NOMO-1 (cell line): ENCODE measurements around the gene POLH.
A peak's percentile ranks its signal among the peaks of the same experiment; 100 is the strongest.

Source experiments
- DNase-seq, 2 experiments: peaks; one replicate each; lab custom pipeline; 2025; ENCODE audit not compliant: unreplicated experiment in 2 of 2; lab: John Stamatoyannopoulos, UW

The POLH gene

GRCh38 chr6:43604174-43604573 is 28.2 kb downstream of the POLH start:
- no peak for DNase-seq

DNA sequence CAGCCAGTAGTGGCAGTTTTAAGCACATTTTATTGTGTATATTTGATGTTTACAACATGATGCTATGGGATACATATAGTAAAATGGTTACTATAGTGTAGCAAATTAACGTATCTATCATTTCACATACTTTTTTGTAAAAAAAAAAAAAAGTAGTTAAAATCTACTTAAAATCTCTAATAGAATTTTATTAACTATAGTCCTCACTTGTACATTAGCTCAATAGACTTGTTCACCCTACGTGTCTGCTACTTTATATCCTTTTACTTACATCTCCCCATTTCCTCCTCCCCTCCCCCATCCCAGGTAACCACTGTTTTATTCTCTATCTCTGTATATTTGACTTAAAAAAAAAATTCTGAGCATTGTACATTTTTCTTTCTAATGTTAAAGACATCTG is 30.0 kb downstream of the POLH start:
- DNase-seq = no peak

DNA sequence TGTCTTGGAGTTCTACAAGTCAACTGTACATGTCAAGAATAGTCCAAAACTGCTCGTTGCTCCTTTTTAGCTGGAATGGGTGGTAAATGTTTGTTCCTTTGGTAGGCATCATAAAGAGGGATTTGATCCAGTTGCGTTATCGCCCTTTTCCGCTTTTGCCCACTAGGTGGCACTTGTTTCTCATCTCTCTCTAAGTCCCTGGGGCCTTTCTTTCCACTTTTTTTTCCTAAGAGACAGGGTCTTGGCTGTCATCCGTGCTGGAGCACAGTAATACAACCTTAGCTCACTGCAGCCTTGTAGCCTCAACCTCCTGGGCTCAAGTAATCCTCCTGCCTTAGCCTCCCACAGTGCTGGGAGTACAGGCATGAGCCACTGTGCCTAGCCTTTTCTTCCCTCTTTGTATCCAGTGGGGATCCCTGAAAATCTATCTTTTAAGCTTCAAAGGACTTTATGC is 32.4 kb downstream of the POLH start:
- peak; percentile 28 to 37 for DNase-seq

GRCh38 chr6:43608807-43609206 is 32.8 kb downstream of the POLH start:
- peak; percentile 68 to 73 for DNase-seq

- no peak for DNase-seq
Observed at GRCh38 chr6:43609402-43609801, 33.4 kb downstream of the POLH start.

- no peak for DNase-seq
Observed at GRCh38 chr6:43610431-43610830, 34.4 kb downstream of the POLH start.

DNA sequence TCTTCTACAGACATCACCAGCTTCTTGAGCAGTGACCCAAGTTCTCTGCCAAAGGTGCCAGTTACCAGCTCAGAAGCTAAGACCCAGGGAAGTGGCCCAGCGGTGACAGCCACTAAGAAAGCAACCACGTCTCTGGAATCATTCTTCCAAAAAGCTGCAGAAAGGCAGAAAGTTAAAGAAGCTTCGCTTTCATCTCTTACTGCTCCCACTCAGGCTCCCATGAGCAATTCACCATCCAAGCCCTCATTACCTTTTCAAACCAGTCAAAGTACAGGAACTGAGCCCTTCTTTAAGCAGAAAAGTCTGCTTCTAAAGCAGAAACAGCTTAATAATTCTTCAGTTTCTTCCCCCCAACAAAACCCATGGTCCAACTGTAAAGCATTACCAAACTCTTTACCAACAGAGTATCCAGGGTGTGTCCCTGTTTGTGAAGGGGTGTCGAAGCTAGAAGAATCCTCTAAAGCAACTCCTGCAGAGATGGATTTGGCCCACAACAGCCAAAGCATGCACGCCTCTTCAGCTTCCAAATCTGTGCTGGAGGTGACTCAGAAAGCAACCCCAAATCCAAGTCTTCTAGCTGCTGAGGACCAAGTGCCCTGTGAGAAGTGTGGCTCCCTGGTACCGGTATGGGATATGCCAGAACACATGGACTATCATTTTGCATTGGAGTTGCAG is 37.9 kb downstream of the POLH start:
- no peak for DNase-seq

- no peak for DNase-seq
Observed at GRCh38 chr6:43614396-43614730, 38.4 kb downstream of the POLH start.

DNA sequence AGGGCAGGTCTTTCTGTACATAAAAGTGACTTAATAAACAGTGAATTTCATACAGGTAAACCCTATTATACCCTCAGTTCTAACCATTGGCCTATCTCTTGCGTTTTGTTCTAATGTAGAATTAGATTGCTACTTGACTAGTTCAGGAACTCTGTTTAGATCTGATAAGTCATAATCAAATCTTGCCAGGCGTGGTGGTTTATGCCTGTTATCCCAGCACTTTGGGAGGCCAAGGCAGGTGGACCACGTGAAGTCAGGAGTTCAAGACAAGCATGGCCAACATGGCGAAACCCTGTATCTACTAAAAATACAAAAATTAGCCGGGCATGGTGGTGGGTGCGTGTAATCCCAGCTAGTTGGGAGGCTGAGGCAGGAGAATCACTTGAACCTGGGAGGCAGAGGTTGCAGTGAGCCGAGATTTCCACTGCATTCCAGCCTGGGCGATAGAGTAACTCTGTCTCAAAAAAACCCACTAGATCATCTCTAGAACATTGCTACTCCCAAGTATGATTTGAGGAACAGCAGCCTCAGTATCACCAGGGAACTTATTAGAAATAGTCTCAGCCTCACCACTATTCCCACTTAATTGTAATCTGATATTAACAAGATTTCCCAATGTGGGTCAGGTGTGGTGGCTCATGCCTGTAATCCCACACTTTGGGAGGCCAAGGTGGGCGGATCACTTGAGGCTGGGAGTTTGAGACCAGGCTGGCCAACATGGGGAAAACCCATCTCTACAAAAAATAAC is 40.9 kb downstream of the POLH start:
- DNase-seq = no peak

- no peak for DNase-seq
Observed at GRCh38 chr6:43621078-43621835, 45.3 kb downstream of the POLH start.

DNA sequence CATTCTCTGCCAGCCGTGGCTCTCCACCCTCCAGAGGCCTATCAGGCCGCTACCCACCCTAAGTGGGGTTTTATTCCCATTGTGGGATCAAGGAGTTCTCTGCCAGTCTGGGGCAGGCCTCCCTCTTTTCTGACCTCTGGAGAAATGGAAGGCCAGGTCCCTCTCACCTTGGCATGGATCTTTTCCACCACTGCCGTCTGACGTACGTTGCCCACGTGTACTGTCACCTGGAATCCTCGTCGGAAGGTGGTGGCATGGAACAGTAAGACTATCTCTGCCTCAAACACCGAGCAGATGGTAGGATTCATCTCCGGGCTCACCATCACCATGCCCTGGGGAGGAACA is 45.8 kb downstream of the POLH start:
- DNase-seq = no peak

DNA sequence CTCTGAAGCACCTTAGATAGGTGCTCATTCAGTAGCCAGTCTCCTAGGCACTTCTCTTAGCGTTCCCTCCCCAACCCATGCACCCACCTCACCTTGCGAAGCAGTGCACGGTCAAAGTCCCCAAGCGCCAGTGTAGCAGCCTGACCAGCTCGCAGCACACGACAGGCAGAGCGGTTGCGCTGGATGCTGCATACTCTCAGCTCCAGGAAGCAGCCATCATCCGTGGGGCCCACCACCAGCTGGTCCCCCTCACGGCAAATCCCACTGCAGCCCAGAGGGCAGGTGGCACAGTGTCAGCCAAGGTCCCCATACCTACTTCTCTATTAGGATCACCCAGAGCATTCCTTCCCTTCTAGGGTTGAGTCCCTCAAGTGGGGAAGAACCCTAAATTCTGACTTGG is 46.6 kb downstream of the POLH start:
- DNase-seq = no peak

- DNase-seq = no peak
Observed at GRCh38 chr6:43623880-43624785, 48.1 kb downstream of the POLH start.

- no peak for DNase-seq
Observed at GRCh38 chr6:43624786-43625288, 48.9 kb downstream of the POLH start.

GRCh38 chr6:43625393-43625992 is 49.5 kb downstream of the POLH start:
- DNase-seq = no peak

DNA sequence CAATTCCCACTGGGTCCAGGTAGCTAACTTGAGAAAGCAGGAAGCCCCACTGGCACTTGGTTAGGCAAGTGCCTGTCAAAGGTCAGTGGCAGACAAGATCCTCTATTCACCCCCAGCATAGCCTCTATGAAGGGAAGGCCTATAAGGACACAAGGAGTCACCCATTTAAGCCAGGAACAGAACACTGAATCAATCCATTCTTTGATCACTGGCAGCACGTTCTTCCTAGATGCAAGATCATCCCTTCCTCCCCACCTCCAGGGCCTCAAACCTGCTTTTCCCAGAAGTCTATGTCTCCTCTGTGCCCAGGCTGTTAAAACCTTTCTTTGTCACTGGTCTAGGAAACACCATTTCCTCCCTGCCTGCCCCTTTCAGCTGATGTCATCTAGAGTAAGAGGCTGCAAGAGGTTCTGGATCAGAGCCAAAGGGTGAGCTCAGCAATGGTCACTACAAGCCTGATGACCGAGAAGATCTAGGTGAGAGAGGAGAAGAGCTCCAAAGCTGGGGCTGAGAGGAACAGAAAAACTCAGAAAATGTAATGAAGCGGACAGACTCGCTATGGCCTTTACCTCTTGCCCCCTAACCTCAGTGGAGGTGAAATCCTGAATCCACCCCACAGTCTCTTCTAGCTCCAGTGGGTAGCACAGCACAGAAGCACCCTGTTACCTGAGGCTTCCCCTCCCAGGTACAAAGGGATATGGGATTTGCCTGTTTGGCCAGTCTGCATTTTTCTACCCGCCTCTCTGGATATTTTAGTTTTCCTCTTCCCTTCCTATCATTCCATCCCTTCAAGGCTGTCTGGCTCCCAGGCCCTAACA is 51.2 kb downstream of the POLH start:
- peak in 1 of 2 experiments; percentile 8 for DNase-seq

- peak in 1 of 2 experiments; percentile 59 for DNase-seq
Observed at GRCh38 chr6:43628393-43629103, 52.6 kb downstream of the POLH start.

- DNase-seq = peak; percentile 98
Observed at GRCh38 chr6:43629104-43629504, 53.1 kb downstream of the POLH start, which contains the start of gene GTPBP2. Gene GTPBP2, minus strand, starts transcription at chr6:43629264. Its CDS starts 102 bp downstream, at chr6:43629162.
